Keratinocyte (primary cell): ENCODE results near the gene ZNF423. TPM values are rescaled to one million over a fixed set of nuclear protein-coding genes. Genes with fewer than 3 reads are reported as not detected.

ENCODE experiments used
- DNase-seq: peaks from one replicate; pipeline ENCODE4 v3.0.0-alpha.2; 2011; ENCODE audit warnings: low read depth, missing footprints, low spot score
- FAIRE-seq: peaks from 2 replicates; lab custom pipeline; 2011; peaks lifted over from hg19 to GRCh38; lab: Jason Lieb, UNC
- H2AFZ ChIP-seq: 2 replicates; pipeline ENCODE4 v1.6.0; 2012; ENCODE audit warnings: low read length, control low read depth, inconsistent platforms; ENCODE audit not compliant: control insufficient read depth
- H3K27ac ChIP-seq: 2 replicates; pipeline ENCODE4 v1.5.1; 2011; ENCODE audit warnings: low read length; ENCODE audit not compliant: control insufficient read depth, insufficient read depth
- H3K27me3 ChIP-seq: 3 replicates; pipeline ENCODE4 v1.6.0; 2011; ENCODE audit warnings: low read length; ENCODE audit not compliant: control insufficient read depth, insufficient read depth; ENCODE audit errors: extremely low read depth
- H3K36me3 ChIP-seq, 2 experiments: 2 replicates in 1 of 2; 3 replicates in 1 of 2; pipeline ENCODE4 v1.5.1; 2011; ENCODE audit warnings: low read length in 2 of 2, mild to moderate bottlenecking in 1 of 2; ENCODE audit not compliant: control insufficient read depth in 2 of 2, insufficient read depth in 2 of 2; ENCODE audit errors: extremely low read depth in 1 of 2
- H3K4me1 ChIP-seq: 3 replicates; pipeline ENCODE4 v1.5.1; 2011; ENCODE audit warnings: low read length; ENCODE audit not compliant: control insufficient read depth, insufficient read depth; ENCODE audit errors: extremely low read depth
- H3K4me2 ChIP-seq: 3 replicates; pipeline ENCODE4 v1.6.0; 2011; ENCODE audit warnings: low read depth, low read length; ENCODE audit not compliant: control insufficient read depth, insufficient read depth; ENCODE audit errors: extremely low read depth
- H3K4me3 ChIP-seq, 3 experiments: fragments of 200-600 bp in 1 of 3; sonication (generic) in 1 of 3; 2 replicates in 2 of 3; 3 replicates in 1 of 3; pipeline ENCODE4 v1.5.1; 2011 to 2016; ENCODE audit warnings: low read length in 3 of 3, mild to moderate bottlenecking in 3 of 3, control low read depth in 2 of 3, inconsistent platforms in 1 of 3, low read depth in 1 of 3, mixed read lengths in 1 of 3, mixed run types in 1 of 3, moderate library complexity in 1 of 3; ENCODE audit not compliant: control insufficient read depth in 2 of 3, insufficient read depth in 2 of 3; ENCODE audit errors: extremely low read depth in 1 of 3
- H3K79me2 ChIP-seq: 2 replicates; pipeline ENCODE4 v1.6.0; 2012; ENCODE audit warnings: low read length; ENCODE audit not compliant: control insufficient read depth, insufficient read depth
- H3K9ac ChIP-seq: 3 replicates; pipeline ENCODE4 v1.6.0; 2011; ENCODE audit warnings: low read length; ENCODE audit not compliant: control insufficient read depth, insufficient read depth; ENCODE audit errors: extremely low read depth
- H3K9me1 ChIP-seq: 3 replicates; pipeline ENCODE4 v1.6.0; 2011; ENCODE audit warnings: low read length; ENCODE audit not compliant: control insufficient read depth, insufficient read depth; ENCODE audit errors: extremely low read depth
- H3K9me3 ChIP-seq: 2 replicates; pipeline ENCODE4 v1.5.1; 2012; ENCODE audit warnings: low read depth, low read length; ENCODE audit not compliant: control insufficient read depth
- H4K20me1 ChIP-seq: 3 replicates; pipeline ENCODE4 v1.6.0; 2011; ENCODE audit warnings: low read length; ENCODE audit not compliant: control insufficient read depth, insufficient read depth; ENCODE audit errors: extremely low read depth
- CTCF ChIP-seq, 3 experiments: IDR thresholded peaks in 1 of 3; conservative IDR thresholded peaks in 1 of 3; optimal IDR thresholded peaks in 1 of 3; 2 replicates in 2 of 3; 3 replicates in 1 of 3; pipeline versions ENCODE3 to v1.5.1; 2011; ENCODE audit warnings: low read length in 3 of 3, mild to moderate bottlenecking in 3 of 3, moderate library complexity in 2 of 3, control low read depth in 1 of 3, inconsistent platforms in 1 of 3; ENCODE audit not compliant: insufficient read depth in 2 of 3; ENCODE audit errors: extremely low read depth in 1 of 3
- EZH2 ChIP-seq: IDR thresholded peaks from one replicate; pipeline ENCODE4 v1.6.1; 2012; ENCODE audit warnings: inconsistent platforms, mild to moderate bottlenecking, low read length, moderate library complexity
- dilution Hi-C: fragments of 300-500 bp; cut with MboI; formaldehyde crosslinking; loops from one replicate; pipeline ENCODE4 v1.7.0; 2020; ENCODE audit warnings: low sequenced_read_pairs; ENCODE audit not compliant: extremely low pct_ligation_motif_present
- polyA plus RNA-seq, 5 experiments: library from polyadenylated mRNA; depleted of rRNA in 3 of 5; stranded (reverse) in 3 of 5; stranded (forward) in 1 of 5; unstranded in 1 of 5; fragments of >200 nt; gene quantifications; 1 replicate in 1 of 5; 2 replicates in 3 of 5; 3 replicates in 1 of 5; pipeline versions ENCODE4 v1.2.1 to v1.2.3, GENCODE V29; 2011 to 2012; ENCODE audit warnings: missing spikeins in 2 of 5, low read depth in 1 of 5, low replicate concordance in 1 of 5

Gene ZNF423
- polyA plus RNA-seq, 1 donor (not counting 4 experiments of a cell fraction or from before 2014, with no cell fraction given): 0.05 TPM

- H2AFZ ChIP-seq: no peak overlapping the region
- H3K4me3 ChIP-seq: no peak overlapping the region
- no peaks in the 10 kb centered on the region for H3K36me3 ChIP-seq
- H3K27me3 ChIP-seq: no peaks in the 10 kb centered on the region
- dilution Hi-C loops: no loop called here
- H3K79me2 ChIP-seq: no peaks in the 10 kb centered on the region
- no peaks in the 10 kb centered on the region for H3K9me3 ChIP-seq
- no peaks in the 10 kb centered on the region for H3K4me1 ChIP-seq
- TF ChIP-seq CTCF (optimal IDR thresholded peaks at IDR 0.05 in 1 of 3, IDR thresholded peaks at IDR 0.05 in 1 of 3, conservative IDR thresholded peaks at IDR 0.05 in 1 of 3; ENCODE audit: extremely low read depth in 1 of 3, insufficient read depth in 2 of 3, low read length in 3 of 3): no peak
- no peak for TF ChIP-seq EZH2
- H3K9me1 ChIP-seq: no peaks in the 10 kb centered on the region
- H3K9ac ChIP-seq: no peak overlapping the region
- FAIRE-seq (no peak), DNase-seq (no peak)
- no peaks in the 10 kb centered on the region for H4K20me1 ChIP-seq
- H3K27ac ChIP-seq: no peak overlapping the region
- H3K4me2 ChIP-seq: no peak overlapping the region
These were observed 190.3 kb downstream of the ZNF423 start for GRCh38 chr16:49665482-49666230.

- DNase-seq (no peak), FAIRE-seq (no peak)
- Histone ChIP-seq H3K9me3 (no peaks in the 10 kb centered on the region), H3K27me3 (no peaks in the 10 kb centered on the region), H3K79me2 (no peaks in the 10 kb centered on the region), H3K9ac (no peak overlapping the region), H4K20me1 (no peaks in the 10 kb centered on the region), H3K4me3 (no peak overlapping the region), H3K4me2 (no peak overlapping the region), H3K36me3 (no peaks in the 10 kb centered on the region), H3K4me1 (no peaks in the 10 kb centered on the region), H3K27ac (no peak overlapping the region), H3K9me1 (no peaks in the 10 kb centered on the region), H2AFZ (no peak overlapping the region)
- dilution Hi-C loops: no loop called here
- TF ChIP-seq EZH2 (no peak), CTCF (optimal IDR thresholded peaks at IDR 0.05 in 1 of 3, IDR thresholded peaks at IDR 0.05 in 1 of 3, conservative IDR thresholded peaks at IDR 0.05 in 1 of 3; ENCODE audit: extremely low read depth in 1 of 3, insufficient read depth in 2 of 3, low read length in 3 of 3) (no peak)
These were observed 191.4 kb downstream of the ZNF423 start for GRCh38 chr16:49664221-49665215.
